Panc1 (cell line): ENCODE data around the gene GOLGA8N. TPM values are rescaled to one million over a fixed set of nuclear protein-coding genes. Genes with fewer than 3 reads are reported as not detected.
"Not testable (repeated sequence)": the region's sequence is repeated elsewhere in the genome, so short reads cannot be mapped to it uniquely, and the experiment has no call there.

Source experiments
- ATAC-seq: fragments of 200-7000 bp; cut with Tn5 transposase; 2 replicates; pipeline ENCODE4 v1.9.1; 2020; ENCODE audit warnings: mild to moderate bottlenecking, moderate library complexity
- BruUV-seq: library from RNA; stranded (reverse); fragments of 400-500 nt; replicated peaks from 2 replicates; lab custom pipeline; 2021; lab: Mats Ljungman, UMichigan
- CTCF ChIA-PET: fragments of 300-600 bp; sonication (Branson Sonifier 250); formaldehyde crosslinking; loops from one replicate; lab custom pipeline; 2022; ENCODE audit warnings: antibody characterized with exemption; lab: Charles Lee
- POLR2A ChIA-PET: fragments of 300-600 bp; sonication (Branson Sonifier 250); formaldehyde crosslinking; loops from one replicate; lab custom pipeline; 2022; ENCODE audit warnings: antibody characterized with exemption; lab: Charles Lee
- DNase-seq: peaks from one replicate; pipeline ENCODE4 v3.0.0-alpha.2; 2010; ENCODE audit warnings: low read depth, low spot score
- H3K27ac ChIP-seq: 2 replicates; pipeline ENCODE4 v1.5.1; 2011; ENCODE audit warnings: mild to moderate bottlenecking, low read length, inconsistent platforms
- H3K27me3 ChIP-seq: fragments of 200-500 bp; sonication (Bioruptor generic); 2 replicates; pipeline ENCODE4 v1.6.0; 2014; ENCODE audit warnings: low read length, inconsistent platforms; ENCODE audit not compliant: control insufficient read depth, insufficient read depth
- H3K36me3 ChIP-seq: fragments of 200-500 bp; sonication (Bioruptor generic); 2 replicates; pipeline ENCODE4 v1.5.1; 2014; ENCODE audit warnings: inconsistent platforms, mild to moderate bottlenecking, low read length, moderate library complexity; ENCODE audit not compliant: control insufficient read depth, insufficient read depth
- H3K4me1 ChIP-seq: 2 replicates; pipeline ENCODE4 v1.5.1; 2011; ENCODE audit warnings: inconsistent platforms, mild to moderate bottlenecking, low read length, moderate library complexity; ENCODE audit not compliant: control insufficient read depth, insufficient read depth
- H3K4me3 ChIP-seq, 2 experiments: 2 replicates each; pipeline ENCODE4 v1.5.1; 2011 to 2012; ENCODE audit warnings: low read depth in 2 of 2, low read length in 2 of 2, mild to moderate bottlenecking in 2 of 2, inconsistent platforms in 1 of 2, moderate library complexity in 1 of 2
- H3K9me3 ChIP-seq: fragments of 200-500 bp; sonication (Bioruptor generic); 2 replicates; pipeline ENCODE4 v1.5.1; 2014; ENCODE audit warnings: low read depth, mild to moderate bottlenecking, inconsistent platforms, low read length, moderate library complexity; ENCODE audit not compliant: control insufficient read depth, insufficient read depth
- in situ Hi-C: cut with HindIII; loops from 2 replicates; pipeline ENCODE4 v1.10.0; 2016; ENCODE audit warnings: low sequenced_read_pairs, low pct_unique_long_range_greater_than_20kb
- intact Hi-C: fragments of 100-400 bp; cut with micrococcal nuclease; formaldehyde crosslinking; loops from one replicate; pipeline ENCODE4 v1.10.0; 2022; ENCODE audit not compliant: unreplicated experiment
- total RNA-seq: library from RNA; stranded (reverse); gene quantifications from one replicate; pipeline ENCODE4 v1.2.1, GENCODE V29; 2021; ENCODE audit not compliant: unreplicated experiment
- TF ChIP-seq, protein P1 (sequence below): fragments of 450-650 bp; IDR thresholded peaks from 2 replicates; pipeline ENCODE4 v1.5.1; 2017; ENCODE audit warnings: mild to moderate bottlenecking

The GOLGA8N gene
- total RNA-seq, 1 experiment from 2014 or later: 4.1 TPM

DNA sequence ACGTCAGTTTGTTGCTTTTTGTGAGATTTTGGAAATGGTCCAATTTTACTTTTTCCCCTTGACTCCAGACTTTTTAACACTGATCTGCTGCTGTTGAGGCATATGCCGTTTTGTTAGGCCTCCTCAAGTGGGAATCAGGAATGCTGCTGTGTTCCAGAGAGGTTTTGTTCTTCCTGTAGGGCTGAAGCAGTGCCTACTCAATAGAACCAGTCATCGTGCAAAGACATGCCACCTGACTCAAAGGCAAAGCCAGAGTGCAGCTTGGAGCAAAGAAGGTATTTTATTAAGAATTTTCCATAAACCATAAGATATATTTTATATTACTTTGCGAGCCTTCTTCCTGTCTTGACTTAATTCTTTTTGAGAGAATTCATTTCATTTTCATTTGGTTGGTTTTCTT, 7.4 kb upstream of the GOLGA8N start:
- BruUV-seq, H3K4me1 ChIP-seq, H3K4me3 ChIP-seq, ATAC-seq, H3K27ac ChIP-seq, CTCF ChIA-PET, H3K9me3 ChIP-seq, DNase-seq, POLR2A ChIA-PET, H3K27me3 ChIP-seq, H3K36me3 ChIP-seq, intact Hi-C loops, in situ Hi-C loops: not testable (repeated sequence)

DNA sequence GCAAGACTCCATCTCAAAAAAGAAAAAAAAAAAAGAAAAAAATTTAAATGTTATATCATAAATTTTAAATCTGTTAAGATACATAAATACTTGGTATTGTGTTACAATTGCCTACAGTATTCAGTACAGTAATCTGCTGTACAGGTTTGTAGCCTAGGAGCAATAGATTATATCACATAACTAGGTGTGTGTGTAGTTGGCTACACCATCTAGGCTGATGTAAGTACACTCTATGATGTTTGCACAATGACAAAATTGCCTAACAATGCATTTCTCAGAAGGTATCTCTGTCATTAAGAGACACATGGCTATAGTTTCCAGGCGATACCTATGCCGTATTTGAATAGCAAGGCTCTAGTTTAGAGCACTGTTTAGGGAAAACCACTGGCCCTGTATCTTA, 16.3 kb downstream of the GOLGA8N start:
- in situ Hi-C loops, POLR2A ChIA-PET: not testable (repeated sequence)

DNA sequence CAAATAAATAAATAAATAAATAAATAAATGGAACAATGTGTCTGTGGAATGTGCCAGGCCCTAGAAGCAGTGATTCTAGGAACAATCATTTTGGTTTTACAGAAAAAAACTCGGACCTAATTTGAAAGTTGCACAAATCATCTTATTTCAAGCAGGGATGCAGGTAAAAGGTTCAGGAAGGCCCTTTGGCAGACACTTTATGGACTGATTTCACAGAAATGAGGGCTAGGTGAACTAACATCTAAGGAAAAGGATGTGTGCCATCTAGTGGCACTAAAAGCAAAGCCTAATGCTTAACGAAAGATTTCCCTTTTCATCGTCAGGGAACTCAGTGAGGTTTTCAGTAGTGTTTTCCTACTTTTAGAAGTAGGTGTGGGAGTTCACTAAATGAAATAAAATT, 17.5 kb downstream of the GOLGA8N start:
- POLR2A ChIA-PET, H3K4me1 ChIP-seq, DNase-seq, BruUV-seq, intact Hi-C loops, in situ Hi-C loops, CTCF ChIA-PET, H3K27ac ChIP-seq, H3K27me3 ChIP-seq, H3K9me3 ChIP-seq, H3K4me3 ChIP-seq, H3K36me3 ChIP-seq: not testable (repeated sequence)
- TF ChIP-seq, protein P1, sequence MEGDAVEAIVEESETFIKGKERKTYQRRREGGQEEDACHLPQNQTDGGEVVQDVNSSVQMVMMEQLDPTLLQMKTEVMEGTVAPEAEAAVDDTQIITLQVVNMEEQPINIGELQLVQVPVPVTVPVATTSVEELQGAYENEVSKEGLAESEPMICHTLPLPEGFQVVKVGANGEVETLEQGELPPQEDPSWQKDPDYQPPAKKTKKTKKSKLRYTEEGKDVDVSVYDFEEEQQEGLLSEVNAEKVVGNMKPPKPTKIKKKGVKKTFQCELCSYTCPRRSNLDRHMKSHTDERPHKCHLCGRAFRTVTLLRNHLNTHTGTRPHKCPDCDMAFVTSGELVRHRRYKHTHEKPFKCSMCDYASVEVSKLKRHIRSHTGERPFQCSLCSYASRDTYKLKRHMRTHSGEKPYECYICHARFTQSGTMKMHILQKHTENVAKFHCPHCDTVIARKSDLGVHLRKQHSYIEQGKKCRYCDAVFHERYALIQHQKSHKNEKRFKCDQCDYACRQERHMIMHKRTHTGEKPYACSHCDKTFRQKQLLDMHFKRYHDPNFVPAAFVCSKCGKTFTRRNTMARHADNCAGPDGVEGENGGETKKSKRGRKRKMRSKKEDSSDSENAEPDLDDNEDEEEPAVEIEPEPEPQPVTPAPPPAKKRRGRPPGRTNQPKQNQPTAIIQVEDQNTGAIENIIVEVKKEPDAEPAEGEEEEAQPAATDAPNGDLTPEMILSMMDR: peak; percentile 16; the same call in 1 of the 2 replicates
- ATAC-seq: peak; percentile 49; the same call in 1 of the 2 replicates

More for the DNA sequence above, 16.3 kb downstream of the GOLGA8N start:
- CTCF ChIA-PET: interaction anchor here (0.7 kb wide), 1 partner anchor 276 kb away, joined by 4 read pairs; no protein-coding TSS in a partner anchor
- BruUV-seq, H3K4me3 ChIP-seq, DNase-seq, H3K27ac ChIP-seq, H3K4me1 ChIP-seq, H3K36me3 ChIP-seq, intact Hi-C loops, H3K27me3 ChIP-seq, H3K9me3 ChIP-seq, ATAC-seq: not testable (repeated sequence)

DNA sequence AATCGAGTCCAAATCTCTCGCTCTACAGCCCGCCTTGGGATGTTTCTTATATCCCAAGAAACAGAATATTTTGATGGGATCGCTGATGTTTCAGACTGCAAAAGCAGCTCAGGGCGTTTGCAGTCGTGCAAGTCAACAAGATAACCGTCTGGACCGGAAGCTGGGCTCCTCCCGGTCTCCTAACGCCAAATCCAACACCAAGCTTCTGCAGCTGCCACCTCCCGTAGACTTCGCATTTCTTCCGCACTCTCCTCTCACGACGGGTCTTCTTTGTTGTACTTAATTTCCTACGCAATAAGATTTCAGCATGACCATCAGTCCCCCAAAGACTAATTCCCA, 21.4 kb downstream of the GOLGA8N start:
- H3K4me1 ChIP-seq, DNase-seq, H3K27me3 ChIP-seq, H3K9me3 ChIP-seq, POLR2A ChIA-PET, H3K36me3 ChIP-seq, in situ Hi-C loops, intact Hi-C loops, CTCF ChIA-PET: not testable (repeated sequence)
- Histone ChIP-seq H3K27ac (peak overlapping the region; percentile 91), H3K4me3 (peak overlapping the region; percentile 56 to 73)
- BruUV-seq: TSS peak; percentile 95
- peak; percentile 66 for ATAC-seq
